Endometrium (tissue), 2 donors: ENCODE measurements around the gene HLA-E.
A peak's percentile ranks its signal among the peaks of the same experiment; 100 is the strongest.
"Not testable (repeated sequence)": the region's sequence is repeated elsewhere in the genome, so short reads cannot be mapped to it uniquely, and the experiment has no call there.

Experiments
- FAIRE-seq: peaks from 2 replicates; lab custom pipeline; 2012; peaks lifted over from hg19 to GRCh38; lab: Jason Lieb, UNC
- donor health status: control.
- donor health status: control.

HLA-E gene

GRCh38 chr6:30508890-30509736 is 19.8 kb downstream of the HLA-E start:
- FAIRE-seq: no peak

- no peak for FAIRE-seq
These were observed 21.3 kb downstream of the HLA-E start for GRCh38 chr6:30510419-30511168.

- no peak for FAIRE-seq
These were observed 21.8 kb downstream of the HLA-E start for GRCh38 chr6:30511169-30511546.

- no peak for FAIRE-seq
These were observed 24.1 kb downstream of the HLA-E start for GRCh38 chr6:30513451-30513850.

- FAIRE-seq: no peak
These were observed 25.8 kb downstream of the HLA-E start for GRCh38 chr6:30515106-30515505.

GRCh38 chr6:30515944-30516753 is 26.8 kb downstream of the HLA-E start:
- peak; percentile 69 for FAIRE-seq

- not testable (repeated sequence) for FAIRE-seq
These were observed 27.4 kb downstream of the HLA-E start for GRCh38 chr6:30516754-30517076.

- not testable (repeated sequence) for FAIRE-seq
These were observed 28.6 kb downstream of the HLA-E start for GRCh38 chr6:30517767-30518504.

GRCh38 chr6:30518505-30519145 is 29.3 kb downstream of the HLA-E start:
- FAIRE-seq: not testable (repeated sequence)

GRCh38 chr6:30520522-30520921 is 31.2 kb downstream of the HLA-E start:
- no peak for FAIRE-seq

- FAIRE-seq: not testable (repeated sequence)
These were observed 31.8 kb downstream of the HLA-E start for GRCh38 chr6:30521082-30521481.

- not testable (repeated sequence) for FAIRE-seq
These were observed 32.6 kb downstream of the HLA-E start for GRCh38 chr6:30521952-30522351.

GRCh38 chr6:30526444-30526843 is 37.1 kb downstream of the HLA-E start:
- not testable (repeated sequence) for FAIRE-seq

GRCh38 chr6:30529349-30529875 is 40.1 kb downstream of the HLA-E start:
- not testable (repeated sequence) for FAIRE-seq

GRCh38 chr6:30530014-30530413 is 40.7 kb downstream of the HLA-E start:
- FAIRE-seq: no peak

- FAIRE-seq: no peak
These were observed 44.4 kb downstream of the HLA-E start for GRCh38 chr6:30533460-30534294.

GRCh38 chr6:30537931-30538330 is 48.6 kb downstream of the HLA-E start:
- FAIRE-seq: no peak

- peak; percentile 46 for FAIRE-seq
These were observed 52.5 kb downstream of the HLA-E start for GRCh38 chr6:30541515-30542403.

- no peak for FAIRE-seq
These were observed 53.1 kb downstream of the HLA-E start for GRCh38 chr6:30542404-30542725.
